Gastrocnemius medialis (tissue), 4 donors: ENCODE results near the gene SLCO3A1. TPM values are rescaled to one million over a fixed set of nuclear protein-coding genes. Genes with fewer than 3 reads are reported as not detected.
A peak's percentile ranks its signal among the peaks of the same experiment; 100 is the strongest.

Source experiments
- ATAC-seq, 2 donors: fragments of 150-250 bp; one replicate each; pipeline ENCODE4 v1.9.1; 2016
- DNase-seq, 2 donors: peaks; one replicate each; pipeline ENCODE4 v3.0.0-alpha.2; 2019
- H3K27ac ChIP-seq, 4 donors: fragments of 200-600 bp; sonication (generic); 1 replicate in 1 of 4; 2 replicates in 3 of 4; pipeline ENCODE4 v1.5.1; 2016 to 2018; ENCODE audit warnings: mild to moderate bottlenecking in 2 of 4, moderate library complexity in 1 of 4
- H3K27me3 ChIP-seq, 3 donors: fragments of 200-600 bp; sonication (generic) in 2 of 3; 1 replicate in 1 of 3; 2 replicates in 2 of 3; pipeline versions ENCODE4 v1.5.1 to v1.6.0; 2016 to 2019; ENCODE audit warnings: mild to moderate bottlenecking in 1 of 3, moderate library complexity in 1 of 3
- H3K36me3 ChIP-seq, 2 donors: fragments of 200-600 bp; sonication (generic) in 1 of 2; one replicate each; pipeline ENCODE4 v1.5.1; 2017 to 2018
- H3K4me1 ChIP-seq, 2 donors: fragments of 200-600 bp; sonication (generic) in 1 of 2; one replicate each; pipeline ENCODE4 v1.5.1; 2016 to 2017; ENCODE audit warnings: mild to moderate bottlenecking in 2 of 2
- H3K4me3 ChIP-seq, 4 donors: fragments of 200-600 bp; sonication (generic) in 3 of 4; 1 replicate in 1 of 4; 2 replicates in 3 of 4; pipeline ENCODE4 v1.5.1; 2016 to 2019; ENCODE audit warnings: mild to moderate bottlenecking in 2 of 4
- H3K9me3 ChIP-seq, 3 donors: fragments of 200-600 bp; sonication (generic) in 2 of 3; 1 replicate in 1 of 3; 2 replicates in 2 of 3; pipeline ENCODE4 v1.5.1; 2016 to 2019
- POLR2A ChIP-seq, 2 donors: fragments of 450-650 bp; IDR thresholded peaks; one replicate each; pipeline ENCODE4 v1.6.1; 2017; ENCODE audit warnings: antibody characterized with exemption in 2 of 2, mild to moderate bottlenecking in 2 of 2, moderate library complexity in 2 of 2
- in situ Hi-C, 4 donors: fragments of 200-750 bp; cut with MboI; loops; one replicate each; pipeline versions ENCODE4 v1.15.0 to v1.8.0; 2017; ENCODE audit warnings: low sequenced_read_pairs in 4 of 4
- intact Hi-C: fragments of 100-400 bp; cut with DNase I; formaldehyde crosslinking; loops from one replicate; pipeline ENCODE4 v1.15.1; 2023; ENCODE audit warnings: low total_unique reads
- total RNA-seq, 4 donors: library from RNA; depleted of rRNA; stranded (reverse); fragments of >200 nt; gene quantifications; one replicate each; pipeline versions ENCODE4 v1.1.0 to v1.2.3, GENCODE V29; 2016
- TF ChIP-seq, protein P1 (sequence below), 5 experiments: fragments of 450-650 bp in 3 of 5; fragments of 200-600 bp in 2 of 5; sonication (generic) in 2 of 5; IDR thresholded peaks in 4 of 5; conservative IDR thresholded peaks in 1 of 5; 1 replicate in 4 of 5; 2 replicates in 1 of 5; pipeline ENCODE4 v1.5.1; 2016 to 2019; ENCODE audit warnings: antibody characterized with exemption in 5 of 5, mild to moderate bottlenecking in 3 of 5, moderate library complexity in 3 of 5

The SLCO3A1 gene
- total RNA-seq, 4 donors from 2014 or later = 1.3 to 3.6 (median 3.0) TPM

- Histone ChIP-seq H3K27me3 (no peaks in the 10 kb centered on the region), H3K27ac (no peak overlapping the region), H3K4me3 (no peak overlapping the region), H3K4me1 (no peaks in the 10 kb centered on the region), H3K36me3 (no peaks in the 10 kb centered on the region), H3K9me3 (no peaks in the 10 kb centered on the region)
- intact Hi-C loops = loop anchor here (5.0 to 10.0 kb wide), 3 partner anchors 130 to 617 kb away; no protein-coding TSS in a partner anchor
- in situ Hi-C loops = loop anchor here in 3 of 4 donors (25.0 kb wide), 2 partner anchors 260 to 615 kb away; no protein-coding TSS in a partner anchor
- DNase-seq (no peak), ATAC-seq (peak; percentile 68 to 84)
- TF ChIP-seq POLR2A (IDR thresholded peaks at IDR 0.05) = no peak
- TF ChIP-seq, protein P1, sequence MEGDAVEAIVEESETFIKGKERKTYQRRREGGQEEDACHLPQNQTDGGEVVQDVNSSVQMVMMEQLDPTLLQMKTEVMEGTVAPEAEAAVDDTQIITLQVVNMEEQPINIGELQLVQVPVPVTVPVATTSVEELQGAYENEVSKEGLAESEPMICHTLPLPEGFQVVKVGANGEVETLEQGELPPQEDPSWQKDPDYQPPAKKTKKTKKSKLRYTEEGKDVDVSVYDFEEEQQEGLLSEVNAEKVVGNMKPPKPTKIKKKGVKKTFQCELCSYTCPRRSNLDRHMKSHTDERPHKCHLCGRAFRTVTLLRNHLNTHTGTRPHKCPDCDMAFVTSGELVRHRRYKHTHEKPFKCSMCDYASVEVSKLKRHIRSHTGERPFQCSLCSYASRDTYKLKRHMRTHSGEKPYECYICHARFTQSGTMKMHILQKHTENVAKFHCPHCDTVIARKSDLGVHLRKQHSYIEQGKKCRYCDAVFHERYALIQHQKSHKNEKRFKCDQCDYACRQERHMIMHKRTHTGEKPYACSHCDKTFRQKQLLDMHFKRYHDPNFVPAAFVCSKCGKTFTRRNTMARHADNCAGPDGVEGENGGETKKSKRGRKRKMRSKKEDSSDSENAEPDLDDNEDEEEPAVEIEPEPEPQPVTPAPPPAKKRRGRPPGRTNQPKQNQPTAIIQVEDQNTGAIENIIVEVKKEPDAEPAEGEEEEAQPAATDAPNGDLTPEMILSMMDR (IDR thresholded peaks at IDR 0.05 in 4 of 5, conservative IDR thresholded peaks at IDR 0.05 in 1 of 5) = peak; percentile 24 to 65 (median 58)
Measured at GRCh38 chr15:92097474-92098178, 244.1 kb downstream of the SLCO3A1 start.

DNA sequence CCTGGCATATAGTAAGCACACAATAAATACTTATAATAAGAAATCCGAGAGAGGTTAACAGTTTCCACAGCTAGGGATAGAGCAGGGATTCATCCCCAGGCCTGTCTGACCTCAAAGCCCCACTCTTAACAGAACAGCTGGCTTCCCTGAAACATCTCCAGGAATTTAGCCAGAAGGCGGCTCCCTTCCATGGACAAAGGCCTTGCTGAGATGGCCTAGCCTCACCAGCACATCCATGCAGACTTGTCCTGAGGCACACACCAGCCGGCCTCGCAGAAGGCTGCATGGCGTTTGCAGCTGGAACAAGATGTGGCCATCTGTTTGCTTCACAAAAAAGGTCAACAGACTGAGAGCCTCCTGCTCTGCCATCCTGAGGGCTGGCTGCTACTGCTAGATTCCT lies 245.4 kb downstream of the SLCO3A1 start:
- Histone ChIP-seq H3K27ac (no peak overlapping the region), H3K4me3 (no peak overlapping the region), H3K9me3 (no peaks in the 10 kb centered on the region), H3K4me1 (no peaks in the 10 kb centered on the region), H3K36me3 (no peaks in the 10 kb centered on the region), H3K27me3 (no peaks in the 10 kb centered on the region)
- TF ChIP-seq POLR2A (IDR thresholded peaks at IDR 0.05) = no peak
- TF ChIP-seq, protein P1 (IDR thresholded peaks at IDR 0.05 in 4 of 5, conservative IDR thresholded peaks at IDR 0.05 in 1 of 5) = no peak
- in situ Hi-C loops (loop anchor here in 3 of 4 donors (25.0 kb wide), 2 partner anchors 262 to 613 kb away; no protein-coding TSS in a partner anchor), intact Hi-C loops (loop anchor here (5.0 to 10.0 kb wide), 3 partner anchors 128 to 616 kb away; no protein-coding TSS in a partner anchor)
- no peak for DNase-seq
- ATAC-seq = no peak

DNA sequence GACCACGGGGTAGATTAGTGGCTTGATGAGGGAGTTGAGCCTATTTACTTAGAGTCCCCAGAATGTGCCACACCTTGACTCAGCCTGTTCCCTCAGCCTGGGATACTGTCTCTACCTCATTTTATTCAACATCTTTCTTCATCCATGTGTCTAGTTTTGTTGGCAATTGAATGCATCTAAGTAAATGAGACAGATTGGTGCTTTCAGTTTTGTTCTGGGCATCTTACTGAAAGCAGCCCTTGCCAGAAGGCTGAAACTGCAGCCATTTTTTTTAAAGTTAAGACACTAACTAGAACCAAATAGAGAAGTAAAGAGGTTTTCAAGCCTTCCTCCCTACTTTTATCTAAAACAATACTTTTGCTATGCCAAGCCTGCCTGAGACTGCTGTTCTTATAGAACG lies 246.8 kb downstream of the SLCO3A1 start:
- Histone ChIP-seq H3K4me3 (no peak overlapping the region), H3K27ac (no peak overlapping the region), H3K4me1 (no peaks in the 10 kb centered on the region), H3K36me3 (no peaks in the 10 kb centered on the region), H3K27me3 (no peaks in the 10 kb centered on the region), H3K9me3 (no peaks in the 10 kb centered on the region)
- DNase-seq = no peak
- TF ChIP-seq POLR2A (IDR thresholded peaks at IDR 0.05) = no peak
- TF ChIP-seq, protein P1 (IDR thresholded peaks at IDR 0.05 in 4 of 5, conservative IDR thresholded peaks at IDR 0.05 in 1 of 5) = no peak
- in situ Hi-C loops (loop anchor here in 2 of 4 donors (25.0 kb wide), 2 partner anchors 287 to 612 kb away; partner anchors contain the start of gene ST8SIA2 (in 1 of the 2)), intact Hi-C loops (no loop called here)
- no peak for ATAC-seq

- Histone ChIP-seq H3K4me3 (no peak overlapping the region), H3K27me3 (no peaks in the 10 kb centered on the region), H3K9me3 (no peaks in the 10 kb centered on the region), H3K27ac (no peak overlapping the region), H3K4me1 (no peaks in the 10 kb centered on the region), H3K36me3 (no peaks in the 10 kb centered on the region)
- DNase-seq = no peak
- ATAC-seq = no peak
- TF ChIP-seq POLR2A (IDR thresholded peaks at IDR 0.05) = no peak
- TF ChIP-seq, protein P1 (IDR thresholded peaks at IDR 0.05 in 4 of 5, conservative IDR thresholded peaks at IDR 0.05 in 1 of 5) = no peak
- intact Hi-C loops = no loop called here
- in situ Hi-C loops = loop anchor here in 2 of 4 donors (25.0 kb wide), 2 partner anchors 287 to 612 kb away; partner anchors contain the start of gene ST8SIA2 (in 1 of the 2)
Measured at GRCh38 chr15:92100751-92101150, 247.2 kb downstream of the SLCO3A1 start.
